Epithelial cell of esophagus (primary cell): Measurements from ENCODE around the gene RNF4.

Experiments
- DNase-seq: peaks from one replicate; pipeline ENCODE4 v3.0.0; 2010; ENCODE audit warnings: low read depth
- H3K4me3 ChIP-seq: 2 replicates; pipeline ENCODE4 v1.5.1; 2011; ENCODE audit warnings: mild to moderate bottlenecking, low read length, control low read depth
- TF ChIP-seq, protein P1 (sequence below): IDR thresholded peaks from 2 replicates; pipeline ENCODE4 v1.5.1; 2011; ENCODE audit warnings: low read depth, mild to moderate bottlenecking, low read length, control low read depth, inconsistent platforms; ENCODE audit not compliant: insufficient read depth; ENCODE audit errors: missing control alignments

The RNF4 gene

DNA sequence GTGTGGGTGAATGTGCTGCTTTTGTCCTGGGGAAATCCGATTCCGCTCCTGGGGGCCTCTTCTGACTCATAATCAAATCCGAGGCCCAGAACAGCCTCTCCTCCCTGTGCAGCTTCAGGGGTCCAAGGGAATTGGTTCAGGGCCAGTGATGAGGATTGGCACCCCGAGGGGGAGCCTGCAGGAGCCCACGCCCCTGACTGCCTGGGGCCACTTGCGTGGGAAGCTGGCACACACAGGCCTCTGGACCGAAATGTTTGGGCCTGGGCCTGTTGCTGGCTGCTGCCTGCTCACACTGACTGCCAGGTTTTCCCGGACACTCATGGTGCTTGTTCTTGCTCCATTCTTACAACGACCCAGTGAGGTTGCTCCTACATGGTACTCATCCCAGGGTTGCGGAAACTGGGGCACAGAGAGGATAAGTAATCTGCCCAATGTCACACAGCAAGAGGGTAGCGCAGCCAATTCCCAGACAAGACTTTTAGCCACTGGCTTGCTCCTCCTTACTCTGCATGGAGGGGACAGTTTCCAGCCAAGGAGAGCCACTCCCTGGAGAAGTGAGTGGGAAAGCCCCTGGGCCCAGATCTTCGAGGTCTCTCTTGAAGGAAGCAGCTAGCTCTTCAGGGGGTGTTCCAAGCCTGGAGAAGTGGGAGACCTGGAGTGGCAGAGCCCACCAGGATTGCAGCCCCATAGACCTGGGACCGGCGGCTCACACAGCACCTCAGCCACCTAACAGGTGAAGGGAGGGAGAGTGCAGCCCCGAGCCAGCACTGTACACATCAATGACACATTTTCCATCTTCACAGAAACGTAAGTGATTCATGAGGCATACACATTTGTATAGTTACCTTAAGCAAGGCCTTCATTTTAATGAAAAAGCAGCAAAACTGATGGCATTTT, 29.8 kb upstream of the RNF4 start:
- DNase-seq: no peak
- H3K4me3 ChIP-seq: no peak overlapping the region
- TF ChIP-seq, protein P1, sequence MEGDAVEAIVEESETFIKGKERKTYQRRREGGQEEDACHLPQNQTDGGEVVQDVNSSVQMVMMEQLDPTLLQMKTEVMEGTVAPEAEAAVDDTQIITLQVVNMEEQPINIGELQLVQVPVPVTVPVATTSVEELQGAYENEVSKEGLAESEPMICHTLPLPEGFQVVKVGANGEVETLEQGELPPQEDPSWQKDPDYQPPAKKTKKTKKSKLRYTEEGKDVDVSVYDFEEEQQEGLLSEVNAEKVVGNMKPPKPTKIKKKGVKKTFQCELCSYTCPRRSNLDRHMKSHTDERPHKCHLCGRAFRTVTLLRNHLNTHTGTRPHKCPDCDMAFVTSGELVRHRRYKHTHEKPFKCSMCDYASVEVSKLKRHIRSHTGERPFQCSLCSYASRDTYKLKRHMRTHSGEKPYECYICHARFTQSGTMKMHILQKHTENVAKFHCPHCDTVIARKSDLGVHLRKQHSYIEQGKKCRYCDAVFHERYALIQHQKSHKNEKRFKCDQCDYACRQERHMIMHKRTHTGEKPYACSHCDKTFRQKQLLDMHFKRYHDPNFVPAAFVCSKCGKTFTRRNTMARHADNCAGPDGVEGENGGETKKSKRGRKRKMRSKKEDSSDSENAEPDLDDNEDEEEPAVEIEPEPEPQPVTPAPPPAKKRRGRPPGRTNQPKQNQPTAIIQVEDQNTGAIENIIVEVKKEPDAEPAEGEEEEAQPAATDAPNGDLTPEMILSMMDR: no peak

DNA sequence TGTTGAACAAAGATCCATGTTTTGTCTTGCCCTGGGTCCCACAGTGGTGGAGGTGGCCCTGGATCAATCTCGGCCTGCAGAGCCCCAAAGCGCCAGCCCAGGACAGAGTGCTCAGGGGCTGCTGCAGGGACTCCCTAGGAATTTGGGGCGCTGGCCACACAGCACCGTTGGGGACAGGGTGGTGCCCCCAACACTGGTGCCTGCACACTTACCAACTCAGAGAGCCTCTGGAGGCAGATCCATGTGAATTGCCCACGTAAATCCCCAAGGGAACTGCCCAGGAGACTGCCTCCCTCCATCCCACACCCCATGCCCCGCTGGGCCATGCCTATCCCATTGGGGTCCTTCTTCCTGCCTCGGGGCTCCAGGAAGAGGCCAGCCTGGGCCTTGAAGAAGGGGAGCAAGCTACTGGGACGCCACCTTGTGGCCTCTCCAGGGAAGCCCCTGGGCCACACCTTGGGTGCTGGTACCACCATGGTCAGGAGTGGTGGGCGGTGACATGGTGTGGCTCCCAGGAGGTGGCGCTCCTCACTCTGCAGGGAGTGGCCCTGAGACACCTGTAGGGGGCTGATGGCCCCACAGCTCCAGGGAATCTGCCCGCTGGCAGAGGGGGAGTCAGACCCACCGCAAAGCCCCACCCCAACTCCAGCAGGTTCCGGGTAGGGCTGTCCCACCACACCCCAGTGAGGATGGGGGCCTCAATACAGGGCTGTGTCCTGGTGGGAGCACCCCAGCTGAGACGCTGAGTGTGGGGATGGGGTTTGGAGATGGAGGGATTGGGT, 27.3 kb upstream of the RNF4 start:
- TF ChIP-seq, protein P1: peak; percentile 56
- H3K4me3 ChIP-seq: no peak overlapping the region
- DNase-seq: peak; percentile 56

DNA sequence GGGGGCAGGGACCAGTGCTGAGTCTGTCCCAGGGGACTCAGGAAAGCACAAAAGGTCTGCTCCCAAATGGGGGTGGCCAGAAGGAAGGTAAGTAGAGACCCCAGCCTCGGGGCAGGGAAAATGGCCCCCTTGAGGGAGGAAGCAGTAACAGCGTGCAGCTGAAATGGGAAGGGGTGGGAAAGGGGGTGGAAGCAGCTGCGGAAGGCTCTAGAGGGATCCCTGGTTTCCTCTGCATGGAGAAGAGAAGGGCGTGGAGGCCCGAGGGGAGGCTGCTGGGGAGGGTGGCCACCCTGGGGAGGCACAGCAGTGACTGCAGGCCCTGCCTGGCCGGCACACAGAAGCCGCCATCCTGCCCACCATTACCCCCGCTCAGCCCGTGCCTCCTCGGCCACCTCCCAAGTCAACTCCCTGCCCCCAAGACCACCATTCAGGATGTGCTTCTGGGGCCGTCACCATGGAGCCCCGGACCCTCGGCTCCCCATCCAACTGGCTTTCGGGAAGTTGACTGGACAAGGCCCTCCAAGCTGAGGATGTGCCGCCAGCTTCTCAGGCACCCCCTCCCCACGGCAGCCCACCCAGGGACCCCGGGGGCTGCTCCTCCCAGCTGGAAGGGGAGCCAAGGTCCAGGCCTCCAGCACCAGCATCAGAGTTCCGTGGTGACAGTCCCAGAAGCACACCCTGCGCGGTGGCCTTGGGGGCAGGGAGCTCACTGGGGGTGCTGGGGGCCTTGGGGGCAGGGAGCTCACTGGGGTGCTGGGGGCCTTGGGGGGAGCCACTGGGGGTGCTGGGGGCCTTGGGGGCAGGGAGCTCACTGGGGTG, 26.5 kb upstream of the RNF4 start:
- DNase-seq: no peak
- TF ChIP-seq, protein P1: no peak
- H3K4me3 ChIP-seq: no peak overlapping the region

DNA sequence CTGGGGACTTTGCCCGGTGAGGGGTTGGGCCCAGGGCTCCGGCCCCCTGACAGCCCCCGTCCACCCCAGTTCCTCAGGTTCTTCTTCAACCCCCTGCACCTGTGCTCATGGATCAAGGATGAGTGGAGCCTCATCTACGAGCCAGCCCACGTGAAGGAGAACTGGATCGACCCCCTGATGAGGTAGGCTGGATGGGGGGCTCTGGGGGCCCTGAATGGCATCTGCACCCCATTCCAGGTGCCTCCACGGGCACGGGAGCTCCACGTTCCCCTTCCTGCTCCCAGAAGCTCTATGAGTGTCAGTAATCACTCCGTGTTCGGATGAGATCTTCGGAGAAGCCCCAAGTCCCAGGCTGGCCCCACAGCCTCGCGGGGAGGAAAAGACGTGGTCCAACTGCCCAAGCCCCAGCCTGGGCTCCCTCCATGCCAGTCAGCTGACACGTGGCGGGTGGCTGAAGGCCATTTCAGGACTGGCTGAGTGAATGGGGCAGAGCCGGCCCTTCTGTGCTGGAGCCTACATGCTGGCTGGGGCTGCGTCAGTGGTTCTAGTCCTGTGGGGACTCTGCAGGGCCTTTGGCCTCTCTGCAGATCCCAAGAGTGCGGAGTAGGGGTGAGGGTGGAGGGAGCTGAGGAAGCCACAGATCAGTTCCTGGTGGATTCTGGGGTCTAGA, 25.7 kb upstream of the RNF4 start:
- DNase-seq: no peak
- H3K4me3 ChIP-seq: no peak overlapping the region
- TF ChIP-seq, protein P1: no peak

DNA sequence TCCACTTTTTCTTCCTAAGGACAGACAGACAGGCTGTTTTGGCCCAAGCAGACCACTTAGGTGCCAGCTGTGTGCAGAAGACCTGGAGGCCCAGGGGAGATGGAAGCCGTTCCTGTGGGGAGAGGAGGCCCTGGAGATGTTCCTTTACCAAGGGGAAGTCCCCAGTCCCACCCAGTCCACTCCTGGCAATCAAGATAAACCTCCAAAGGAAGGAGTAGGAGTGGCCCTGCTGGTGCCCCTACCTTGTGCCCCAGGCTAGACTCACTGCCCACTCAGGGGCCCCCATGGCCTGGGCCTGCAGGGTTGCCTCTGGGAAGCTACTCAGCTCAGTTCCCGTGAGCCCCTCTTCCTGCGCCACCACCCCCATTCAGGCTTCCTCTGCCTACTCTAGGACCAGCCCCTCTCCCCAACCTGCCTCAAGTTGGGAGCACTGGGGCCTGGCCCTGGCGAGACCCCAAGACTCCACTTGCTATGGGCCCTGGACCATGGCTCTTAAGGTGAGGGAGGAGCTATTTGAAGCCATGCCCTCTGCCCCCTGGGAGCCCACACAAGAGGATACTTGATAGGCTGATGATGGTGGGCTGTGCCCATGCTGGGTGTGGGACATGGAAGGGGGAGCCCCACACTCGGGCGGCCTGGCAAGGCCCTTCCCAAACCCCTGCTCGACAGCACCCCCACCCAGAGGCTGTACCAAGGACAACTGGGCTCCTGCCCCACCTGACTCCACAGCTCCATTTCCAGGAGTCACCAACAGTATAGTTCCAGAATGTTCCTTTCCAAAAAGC, 24.8 kb upstream of the RNF4 start:
- TF ChIP-seq, protein P1: no peak
- no peak for DNase-seq
- H3K4me3 ChIP-seq: no peak overlapping the region
